HL-60/S4 treated with retinoic acid at 250 ng/mL for 4 days and 3 days (cell line): Measurements from ENCODE around the gene CRYBA1.
"Not testable (repeated sequence)": the region's sequence is repeated elsewhere in the genome, so short reads cannot be mapped to it uniquely, and the experiment has no call there.

Source experiments
- in situ Hi-C: fragments of 300-500 bp; cut with MboI; formaldehyde crosslinking; loops from 2 replicates; pipeline ENCODE4 v1.7.0; 2022; ENCODE audit warnings: low sequenced_read_pairs

Gene CRYBA1

GRCh38 chr17:29246628-29247027 is at the start of gene CRYBA1:
Gene CRYBA1 (plus strand): TSS chr17:29246859. CDS start chr17:29246864, 5 bp downstream.
- in situ Hi-C loops = no loop called here

DNA sequence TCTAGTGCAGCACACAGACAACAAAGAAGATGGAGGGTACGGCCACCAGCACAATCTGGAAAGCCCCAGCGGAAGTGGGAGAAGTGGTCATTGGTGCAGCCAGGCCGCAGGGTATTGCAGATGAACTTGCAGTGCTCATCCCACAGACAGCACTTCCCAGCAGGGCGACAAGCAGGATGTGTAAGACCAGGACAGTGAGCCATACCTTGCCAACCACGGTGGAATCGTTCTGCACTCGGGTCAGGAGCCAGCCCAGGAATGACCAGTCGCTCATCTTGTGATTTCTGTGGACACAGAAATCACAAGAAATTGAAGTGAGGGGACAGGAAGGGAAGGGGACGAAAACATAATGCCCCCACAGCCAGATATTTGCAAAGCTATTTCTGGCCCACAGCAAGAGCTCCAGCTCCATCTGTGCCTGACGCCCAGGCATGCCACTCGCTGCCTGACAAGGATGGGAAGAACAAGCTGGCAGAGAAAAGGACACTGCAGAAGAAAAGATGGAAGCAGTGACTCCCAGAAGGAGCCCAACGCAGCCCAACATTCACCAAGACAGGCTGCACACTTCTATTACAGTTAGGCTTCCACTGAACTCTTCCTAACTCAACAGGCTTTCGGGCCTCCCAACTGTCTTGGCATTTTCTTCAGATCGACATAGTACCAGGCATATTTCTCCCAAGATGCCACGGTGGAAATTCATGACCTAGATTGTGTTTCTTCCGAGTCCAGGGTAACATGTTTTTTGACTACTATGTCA is 49.0 kb upstream of the CRYBA1 start:
- in situ Hi-C loops = no loop called here

GRCh38 chr17:29204068-29204804 is 42.4 kb upstream of the CRYBA1 start:
- in situ Hi-C loops = not testable (repeated sequence)

DNA sequence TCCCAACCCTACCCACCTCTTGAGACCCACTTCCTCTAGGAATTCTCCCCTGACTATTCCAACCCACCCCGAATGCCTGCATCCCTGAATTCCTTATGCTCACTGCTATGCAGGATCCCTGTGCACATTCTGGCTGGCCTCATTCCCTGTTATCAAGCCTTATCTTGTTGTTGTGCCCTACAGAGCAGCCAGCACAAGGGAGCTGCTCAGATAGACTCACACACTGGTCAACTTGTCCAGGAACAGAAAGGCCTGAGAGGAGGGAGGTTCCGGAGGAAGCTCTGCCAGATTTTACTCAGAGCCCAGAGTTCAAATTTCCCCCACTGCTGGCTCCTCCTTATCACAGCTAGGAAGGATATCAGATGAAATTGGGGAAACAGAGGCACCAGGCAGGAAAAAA is 41.6 kb upstream of the CRYBA1 start:
- in situ Hi-C loops = no loop called here

DNA sequence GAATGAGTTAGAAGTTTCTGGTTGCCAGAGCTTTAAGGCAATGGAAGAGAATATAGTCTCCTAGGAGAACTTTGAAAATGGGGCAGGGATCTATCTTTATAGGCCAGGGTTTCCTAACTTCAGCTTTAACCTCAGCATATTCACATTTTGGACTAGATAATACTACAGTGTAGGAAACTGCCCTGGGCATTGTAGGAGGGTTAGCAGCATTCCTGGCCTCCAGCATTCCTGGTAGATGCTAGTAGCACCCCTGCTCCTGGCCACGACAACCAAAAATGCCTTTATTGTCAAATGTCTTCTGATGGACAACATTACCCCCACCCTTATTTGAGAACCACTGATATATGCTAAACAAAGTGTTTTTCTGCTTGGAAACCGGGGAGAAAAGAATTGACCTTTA is 38.7 kb upstream of the CRYBA1 start:
- in situ Hi-C loops = no loop called here

DNA sequence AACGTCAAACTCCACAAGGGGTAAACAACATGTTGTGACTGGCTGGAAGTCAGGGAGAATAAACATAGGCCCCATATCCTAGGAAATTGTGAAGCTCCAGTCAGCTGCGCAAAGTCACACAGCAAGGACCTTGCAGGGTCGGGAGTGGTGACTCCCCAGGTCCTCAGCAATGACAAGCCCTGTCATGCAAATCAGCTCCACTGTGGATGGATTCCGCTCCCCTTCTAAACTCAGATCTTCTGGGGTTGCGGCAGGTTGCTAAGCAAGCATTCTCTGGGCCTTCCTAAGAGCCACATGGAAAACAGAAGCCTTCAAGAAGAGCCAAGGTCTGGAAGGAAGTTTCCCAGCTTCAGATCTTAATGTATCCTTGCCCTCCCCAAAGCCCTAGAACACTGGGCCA is 37.6 kb upstream of the CRYBA1 start:
- in situ Hi-C loops = no loop called here

- in situ Hi-C loops = no loop called here
These were observed 35.8 kb upstream of the CRYBA1 start for GRCh38 chr17:29210879-29211278.

GRCh38 chr17:29212094-29212631 is 34.5 kb upstream of the CRYBA1 start:
- in situ Hi-C loops = no loop called here

- in situ Hi-C loops = no loop called here
These were observed 34.0 kb upstream of the CRYBA1 start for GRCh38 chr17:29212681-29213121.

GRCh38 chr17:29214215-29215146 is 32.2 kb upstream of the CRYBA1 start:
- in situ Hi-C loops = no loop called here

GRCh38 chr17:29215174-29215573 is 31.5 kb upstream of the CRYBA1 start:
- in situ Hi-C loops = no loop called here

DNA sequence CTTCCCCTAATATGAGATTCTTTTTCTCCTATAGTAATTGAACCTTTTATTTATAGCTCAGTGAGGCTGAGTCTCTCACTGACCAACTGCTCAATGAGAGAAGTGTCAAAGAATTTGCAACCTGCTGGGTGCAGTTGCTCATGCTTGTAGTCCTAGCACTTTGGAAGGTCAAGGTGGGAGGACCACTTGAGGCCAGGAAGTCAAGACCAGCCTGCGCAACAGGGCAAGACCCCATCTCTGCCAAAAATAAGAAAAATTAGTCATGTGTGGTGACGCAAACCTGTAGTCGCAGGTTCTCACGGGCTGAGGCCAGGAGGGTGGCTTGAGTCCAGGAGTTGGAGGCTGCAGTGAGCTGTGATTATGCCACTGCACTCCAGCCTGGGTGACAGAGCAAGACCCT is 30.9 kb upstream of the CRYBA1 start:
- in situ Hi-C loops = no loop called here

DNA sequence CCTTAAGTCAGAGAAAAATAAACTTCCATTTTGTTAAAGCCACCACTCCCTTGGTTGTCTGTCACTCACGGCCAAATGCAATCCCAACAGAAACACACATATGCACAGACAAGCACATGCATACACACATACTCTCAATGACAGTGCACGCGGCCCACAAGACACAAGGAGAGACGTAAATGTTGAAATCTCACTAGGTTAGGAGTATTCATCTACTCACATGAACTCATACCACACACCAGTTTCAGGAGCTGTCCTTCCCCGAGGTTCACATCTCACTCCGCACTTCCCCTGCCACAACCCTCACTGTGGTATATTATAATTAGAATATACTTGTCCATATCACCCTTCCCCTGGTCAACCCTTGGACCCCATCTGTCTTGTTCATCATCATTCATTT is 30.5 kb upstream of the CRYBA1 start:
- in situ Hi-C loops = no loop called here

DNA sequence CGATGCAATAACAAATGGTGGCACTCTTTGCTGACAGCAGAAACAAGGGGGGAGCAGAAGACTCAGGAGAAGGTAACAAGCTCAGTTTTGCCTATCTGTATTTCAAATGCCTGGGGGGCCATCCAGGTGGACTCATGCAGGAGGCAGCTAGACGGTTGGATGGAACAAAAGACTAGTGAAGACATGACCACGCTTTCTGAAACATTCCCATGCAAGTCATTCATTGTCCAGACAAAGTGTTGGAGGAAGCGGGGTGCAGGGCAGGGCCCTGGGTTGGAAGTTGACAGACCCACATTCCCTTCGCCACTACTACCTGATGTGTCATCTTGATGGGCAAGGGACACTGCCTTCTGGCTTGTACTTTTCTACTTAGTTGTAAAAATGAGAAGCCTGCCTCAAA is 29.8 kb upstream of the CRYBA1 start:
- in situ Hi-C loops = no loop called here

DNA sequence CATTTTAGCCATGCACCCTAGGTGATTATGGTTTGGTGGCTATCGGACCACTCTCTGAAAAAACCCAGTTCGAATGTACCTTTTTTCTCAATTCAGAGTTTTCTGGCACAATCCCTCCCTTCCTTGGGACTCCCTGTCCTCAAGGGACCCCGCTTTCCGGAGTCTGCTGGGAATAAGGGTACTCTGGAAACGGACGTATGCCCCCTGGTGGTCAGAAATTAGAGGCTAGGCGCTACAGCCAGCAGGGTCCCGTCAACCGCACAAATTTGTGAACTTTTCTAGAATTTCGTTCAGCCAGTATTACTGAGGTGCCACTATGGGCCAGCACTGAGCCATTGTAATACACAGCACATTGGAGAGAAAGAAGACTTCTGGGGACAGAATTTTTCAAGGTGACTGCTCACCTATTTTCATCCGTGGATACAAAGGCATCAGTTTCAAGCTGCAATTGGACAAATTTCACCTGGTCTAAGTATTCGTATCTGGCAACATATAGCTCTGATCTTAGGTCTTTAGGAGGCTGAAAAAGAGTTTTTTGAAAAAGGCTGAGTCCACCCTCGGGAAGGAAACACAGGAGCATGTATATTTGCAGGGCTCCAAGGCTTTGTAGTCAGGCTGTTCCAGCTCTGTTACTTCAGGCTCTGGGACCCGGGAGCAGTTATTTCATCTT is 27.1 kb upstream of the CRYBA1 start:
- in situ Hi-C loops = no loop called here

DNA sequence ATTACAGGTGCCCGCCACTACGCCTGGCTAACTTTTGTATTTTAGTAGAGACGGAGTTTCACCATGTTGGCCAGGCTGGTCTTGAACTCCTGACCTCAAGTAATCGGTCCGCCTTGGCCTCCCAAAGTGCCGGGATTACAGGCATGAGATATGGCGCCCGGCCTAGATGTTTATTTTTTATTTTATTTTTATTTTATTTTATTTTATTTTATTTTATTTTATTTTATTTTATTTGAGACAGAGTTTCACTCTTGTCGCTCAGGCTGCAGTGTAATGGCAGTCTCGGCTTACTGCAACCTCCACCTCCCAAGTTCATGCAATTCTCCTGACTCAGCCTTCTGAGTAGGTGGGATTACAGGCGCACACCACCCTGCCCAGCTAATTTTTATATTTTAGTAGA is 25.3 kb upstream of the CRYBA1 start:
- in situ Hi-C loops = not testable (repeated sequence)

- in situ Hi-C loops = no loop called here
These were observed 21.3 kb upstream of the CRYBA1 start for GRCh38 chr17:29225396-29225795.

GRCh38 chr17:29233301-29233700 is 13.4 kb upstream of the CRYBA1 start:
- in situ Hi-C loops = no loop called here

GRCh38 chr17:29234972-29235371 is 11.7 kb upstream of the CRYBA1 start:
- in situ Hi-C loops = not testable (repeated sequence)

- in situ Hi-C loops = no loop called here
These were observed 10.8 kb upstream of the CRYBA1 start for GRCh38 chr17:29235904-29236303.
